ENCODE results near the gene ERMN. TPM values are rescaled to one million over a fixed set of nuclear protein-coding genes. Genes with fewer than 3 reads are reported as not detected.

Gene ERMN
- total RNA-seq, 2 donors from 2014 or later, result 0.11 to 0.37 TPM

DNA sequence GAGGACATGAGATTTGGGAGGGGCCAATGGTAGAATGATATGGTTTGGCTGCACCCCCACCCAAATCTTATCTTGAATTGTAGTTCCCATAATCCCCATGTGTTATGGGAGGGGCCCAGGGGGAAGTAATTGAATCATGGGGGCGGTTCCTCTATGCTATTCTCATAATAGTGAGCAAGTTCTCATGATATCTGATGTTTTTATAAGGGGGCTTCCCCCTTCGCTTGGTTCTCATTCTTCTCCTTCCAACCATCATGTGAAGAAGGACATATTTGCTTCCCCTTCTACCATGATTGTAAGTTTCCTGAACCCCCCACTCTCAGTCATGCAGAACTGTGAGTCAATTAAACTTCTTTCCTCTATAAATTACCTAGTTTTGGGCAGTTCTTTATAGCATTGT is 37.0 kb upstream of the ERMN start:
- intact Hi-C loops (cut with DNase I), result no loop called here
- Histone ChIP-seq H3K27ac (no peak overlapping the region), H3K36me3 (no peaks in the 10 kb centered on the region), H3K9ac (ENCODE audit: low read depth in 2 of 2, low read length in 2 of 2) (no peak overlapping the region), H3K4me3 (no peak overlapping the region), H3K4me1 (no peaks in the 10 kb centered on the region), H3K9me3 (no peaks in the 10 kb centered on the region), H3K27me3 (no peaks in the 10 kb centered on the region)
- DNase-seq, result no peak
- TF ChIP-seq, protein P1, sequence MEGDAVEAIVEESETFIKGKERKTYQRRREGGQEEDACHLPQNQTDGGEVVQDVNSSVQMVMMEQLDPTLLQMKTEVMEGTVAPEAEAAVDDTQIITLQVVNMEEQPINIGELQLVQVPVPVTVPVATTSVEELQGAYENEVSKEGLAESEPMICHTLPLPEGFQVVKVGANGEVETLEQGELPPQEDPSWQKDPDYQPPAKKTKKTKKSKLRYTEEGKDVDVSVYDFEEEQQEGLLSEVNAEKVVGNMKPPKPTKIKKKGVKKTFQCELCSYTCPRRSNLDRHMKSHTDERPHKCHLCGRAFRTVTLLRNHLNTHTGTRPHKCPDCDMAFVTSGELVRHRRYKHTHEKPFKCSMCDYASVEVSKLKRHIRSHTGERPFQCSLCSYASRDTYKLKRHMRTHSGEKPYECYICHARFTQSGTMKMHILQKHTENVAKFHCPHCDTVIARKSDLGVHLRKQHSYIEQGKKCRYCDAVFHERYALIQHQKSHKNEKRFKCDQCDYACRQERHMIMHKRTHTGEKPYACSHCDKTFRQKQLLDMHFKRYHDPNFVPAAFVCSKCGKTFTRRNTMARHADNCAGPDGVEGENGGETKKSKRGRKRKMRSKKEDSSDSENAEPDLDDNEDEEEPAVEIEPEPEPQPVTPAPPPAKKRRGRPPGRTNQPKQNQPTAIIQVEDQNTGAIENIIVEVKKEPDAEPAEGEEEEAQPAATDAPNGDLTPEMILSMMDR (IDR thresholded peaks at IDR 0.05), result no peak

DNA sequence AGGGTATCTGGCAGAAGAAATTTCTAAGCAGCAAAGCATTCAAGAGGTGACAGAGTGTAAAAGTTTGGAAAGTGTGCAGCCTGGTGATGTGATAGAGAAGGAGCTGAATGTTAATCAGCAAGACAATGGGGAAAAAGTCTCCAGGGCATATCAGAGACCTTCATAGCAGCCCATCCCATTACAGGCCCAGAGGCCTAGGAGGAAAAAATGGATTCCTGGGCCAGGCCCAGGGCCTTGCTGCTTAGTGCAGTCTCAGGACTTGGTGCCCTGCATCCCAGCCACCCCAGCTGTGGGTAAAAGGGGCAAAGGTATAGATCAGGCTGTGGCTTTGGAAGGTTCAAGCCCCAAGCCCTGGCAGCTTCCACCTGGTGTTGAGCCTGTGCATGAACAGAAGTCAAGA is 35.9 kb upstream of the ERMN start:
- Histone ChIP-seq H3K27me3 (no peaks in the 10 kb centered on the region), H3K9me3 (no peaks in the 10 kb centered on the region), H3K27ac (no peak overlapping the region), H3K36me3 (no peaks in the 10 kb centered on the region), H3K4me3 (no peak overlapping the region), H3K4me1 (no peaks in the 10 kb centered on the region), H3K9ac (ENCODE audit: low read depth in 2 of 2, low read length in 2 of 2) (no peak overlapping the region)
- intact Hi-C loops (cut with DNase I), result no loop called here
- TF ChIP-seq, protein P1 (IDR thresholded peaks at IDR 0.05), result no peak
- no peak for DNase-seq

DNA sequence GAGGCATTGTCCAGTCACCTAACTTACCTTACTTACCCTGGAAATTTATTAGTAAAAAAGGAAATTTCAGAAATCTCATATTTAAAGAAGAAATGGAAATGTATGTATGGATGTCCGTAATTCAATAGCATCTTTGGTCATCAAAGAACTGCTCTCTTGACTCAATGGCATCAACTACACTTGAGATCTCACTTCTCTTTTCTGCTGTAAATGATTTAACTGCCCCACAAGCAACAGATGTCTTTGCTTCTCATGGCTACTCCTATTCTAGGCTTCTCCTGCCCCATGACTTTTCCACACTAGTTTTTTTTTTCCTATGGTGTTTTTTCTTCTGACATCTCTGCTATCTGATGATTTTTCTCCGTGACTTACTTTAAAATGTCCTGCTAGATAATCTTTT is 34.0 kb upstream of the ERMN start:
- Histone ChIP-seq H3K9ac (ENCODE audit: low read depth in 2 of 2, low read length in 2 of 2) (no peak overlapping the region), H3K4me3 (no peak overlapping the region), H3K9me3 (no peaks in the 10 kb centered on the region), H3K36me3 (no peaks in the 10 kb centered on the region), H3K27ac (no peak overlapping the region), H3K27me3 (no peaks in the 10 kb centered on the region), H3K4me1 (no peaks in the 10 kb centered on the region)
- DNase-seq, result no peak
- intact Hi-C loops (cut with DNase I), result no loop called here
- TF ChIP-seq, protein P1 (IDR thresholded peaks at IDR 0.05), result no peak

DNA sequence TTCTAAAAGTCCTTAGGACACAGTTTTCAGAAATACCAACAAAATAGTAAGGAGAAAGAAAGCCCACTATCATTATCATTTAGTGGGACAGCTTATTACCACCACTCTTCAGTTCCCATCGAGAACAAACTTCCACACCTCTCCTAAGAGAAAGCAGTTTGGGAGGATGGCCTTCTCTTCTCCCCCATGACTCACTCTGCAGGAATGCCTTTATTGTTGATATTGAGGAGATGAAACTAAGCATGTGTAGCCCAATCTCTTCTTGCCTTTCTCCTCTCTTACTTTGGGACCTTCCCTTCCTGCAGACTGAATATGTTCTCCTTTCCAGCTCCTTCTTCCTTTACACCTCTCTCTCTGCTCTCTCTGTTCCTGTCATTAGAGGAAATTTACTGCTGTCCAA is 30.0 kb upstream of the ERMN start:
- intact Hi-C loops (cut with DNase I), result no loop called here
- Histone ChIP-seq H3K9ac (ENCODE audit: low read depth in 2 of 2, low read length in 2 of 2) (no peak overlapping the region), H3K27ac (no peak overlapping the region), H3K4me1 (no peaks in the 10 kb centered on the region), H3K27me3 (no peaks in the 10 kb centered on the region), H3K4me3 (no peak overlapping the region), H3K9me3 (no peaks in the 10 kb centered on the region), H3K36me3 (no peaks in the 10 kb centered on the region)
- TF ChIP-seq, protein P1 (IDR thresholded peaks at IDR 0.05), result no peak
- DNase-seq, result no peak

DNA sequence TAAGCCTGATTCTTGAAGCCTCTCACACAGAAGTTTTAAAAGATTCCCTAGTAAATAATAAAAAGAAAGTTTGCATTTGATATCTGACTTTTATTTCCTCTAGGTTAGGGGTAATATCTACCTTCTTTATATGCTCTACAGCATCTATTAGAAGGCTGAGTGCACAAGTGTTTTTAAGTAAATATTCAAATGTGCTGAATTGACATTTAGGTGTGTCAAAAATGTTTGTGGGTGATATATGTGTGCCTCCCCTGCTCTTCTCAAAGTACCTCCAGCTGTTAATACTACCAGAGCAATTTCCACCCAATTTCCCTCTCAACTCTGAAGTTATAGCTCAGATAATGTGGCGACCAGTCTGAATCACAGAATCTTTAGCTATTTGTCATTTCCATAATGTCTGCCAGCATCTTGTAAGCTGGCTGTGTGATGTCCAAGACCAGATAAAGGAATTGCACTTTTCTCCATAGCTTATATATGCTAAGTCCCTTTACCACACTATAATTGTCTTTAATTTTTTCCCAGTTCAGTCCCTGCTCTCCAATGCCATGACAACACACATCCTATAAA is 24.4 kb upstream of the ERMN start:
- TF ChIP-seq, protein P1 (IDR thresholded peaks at IDR 0.05), result no peak
- intact Hi-C loops (cut with DNase I), result no loop called here
- Histone ChIP-seq H3K9ac (ENCODE audit: low read depth in 2 of 2, low read length in 2 of 2) (no peak overlapping the region), H3K36me3 (no peaks in the 10 kb centered on the region), H3K27ac (no peak overlapping the region), H3K27me3 (no peaks in the 10 kb centered on the region), H3K4me1 (no peaks in the 10 kb centered on the region), H3K4me3 (no peak overlapping the region), H3K9me3 (no peaks in the 10 kb centered on the region)
- DNase-seq, result no peak
